ENCODE data around the gene C5orf58. TPM values are rescaled to one million over a fixed set of nuclear protein-coding genes. Genes with fewer than 3 reads are reported as not detected.

C5orf58 gene
- total RNA-seq, 1 donor from 2014 or later, result not detected

DNA sequence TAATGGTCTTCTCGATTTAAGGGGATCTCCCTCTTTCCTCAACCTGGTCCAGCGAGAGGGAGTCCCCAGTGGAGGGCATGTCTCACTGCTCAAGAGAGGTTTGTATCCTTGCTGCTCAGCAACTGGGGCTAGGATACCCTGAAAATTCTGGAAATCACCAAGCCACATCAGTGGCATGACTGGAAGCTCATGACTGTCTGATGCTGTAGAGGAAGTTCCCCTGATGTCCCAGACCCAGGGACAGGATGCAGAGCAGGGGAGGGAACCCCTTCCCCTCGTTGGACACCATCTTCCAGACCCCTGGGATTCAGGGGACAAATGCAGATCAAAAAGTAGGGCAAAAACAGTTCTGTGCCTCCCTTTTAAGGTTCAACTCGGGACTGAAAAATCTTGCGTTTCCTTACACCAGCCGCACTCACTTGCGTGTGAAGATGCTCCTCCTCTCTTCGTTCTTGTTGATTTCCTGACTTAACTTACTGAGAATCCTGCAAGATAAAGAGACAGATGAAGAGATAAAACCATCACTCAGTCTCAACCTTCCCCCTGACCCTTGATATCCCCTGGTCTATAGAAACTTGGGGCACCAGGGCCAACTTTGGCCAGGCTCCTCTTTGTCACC lies 42.7 kb downstream of the C5orf58 start:
- Mint-ChIP-seq H3K4me1 (ENCODE audit: low read depth, unreplicated experiment) (peaks cover 9% of the 10 kb centered on the region), H3K36me3 (ENCODE audit: low read depth, unreplicated experiment) (no peaks in the 10 kb centered on the region), H3K27me3 (ENCODE audit: low read depth, unreplicated experiment) (peaks cover 30% of the 10 kb centered on the region), H3K27ac (ENCODE audit: unreplicated experiment) (no peak overlapping the region), H3K9me3 (ENCODE audit: unreplicated experiment) (no peaks in the 10 kb centered on the region), H3K4me3 (ENCODE audit: unreplicated experiment) (no peak overlapping the region)
- TF ChIP-seq, protein P1, sequence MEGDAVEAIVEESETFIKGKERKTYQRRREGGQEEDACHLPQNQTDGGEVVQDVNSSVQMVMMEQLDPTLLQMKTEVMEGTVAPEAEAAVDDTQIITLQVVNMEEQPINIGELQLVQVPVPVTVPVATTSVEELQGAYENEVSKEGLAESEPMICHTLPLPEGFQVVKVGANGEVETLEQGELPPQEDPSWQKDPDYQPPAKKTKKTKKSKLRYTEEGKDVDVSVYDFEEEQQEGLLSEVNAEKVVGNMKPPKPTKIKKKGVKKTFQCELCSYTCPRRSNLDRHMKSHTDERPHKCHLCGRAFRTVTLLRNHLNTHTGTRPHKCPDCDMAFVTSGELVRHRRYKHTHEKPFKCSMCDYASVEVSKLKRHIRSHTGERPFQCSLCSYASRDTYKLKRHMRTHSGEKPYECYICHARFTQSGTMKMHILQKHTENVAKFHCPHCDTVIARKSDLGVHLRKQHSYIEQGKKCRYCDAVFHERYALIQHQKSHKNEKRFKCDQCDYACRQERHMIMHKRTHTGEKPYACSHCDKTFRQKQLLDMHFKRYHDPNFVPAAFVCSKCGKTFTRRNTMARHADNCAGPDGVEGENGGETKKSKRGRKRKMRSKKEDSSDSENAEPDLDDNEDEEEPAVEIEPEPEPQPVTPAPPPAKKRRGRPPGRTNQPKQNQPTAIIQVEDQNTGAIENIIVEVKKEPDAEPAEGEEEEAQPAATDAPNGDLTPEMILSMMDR (IDR thresholded peaks at IDR 0.05; ENCODE audit: insufficient read depth, low read depth, low read length), result no peak
- no peak for TF ChIP-seq EZH2 (IDR thresholded peaks at IDR 0.05; ENCODE audit: insufficient read depth, low read length)
- Histone ChIP-seq H2AFZ (ENCODE audit: low read depth, low read length) (no peak overlapping the region), H3K79me2 (ENCODE audit: insufficient read depth, low read length) (no peaks in the 10 kb centered on the region), H3K9me3 (ENCODE audit: insufficient read depth, low read depth, low read length) (no peaks in the 10 kb centered on the region), H4K20me1 (ENCODE audit: insufficient read depth, low read length) (no peaks in the 10 kb centered on the region), H3K27ac (ENCODE audit: low read depth, low read length) (no peak overlapping the region), H3K4me3 (ENCODE audit: insufficient read depth, low read depth, low read length) (no peak overlapping the region), H3K4me2 (ENCODE audit: low read length) (no peak overlapping the region), H3K36me3 (ENCODE audit: insufficient read depth, low read length) (no peaks in the 10 kb centered on the region), H3K27me3 (ENCODE audit: insufficient read depth, low read length) (no peaks in the 10 kb centered on the region), H3K4me1 (ENCODE audit: insufficient read depth, low read length) (no peaks in the 10 kb centered on the region), H3K9ac (ENCODE audit: low read length) (no peak overlapping the region)
- FAIRE-seq (no peak), DNase-seq (ENCODE audit: low read depth) (no peak)

DNA sequence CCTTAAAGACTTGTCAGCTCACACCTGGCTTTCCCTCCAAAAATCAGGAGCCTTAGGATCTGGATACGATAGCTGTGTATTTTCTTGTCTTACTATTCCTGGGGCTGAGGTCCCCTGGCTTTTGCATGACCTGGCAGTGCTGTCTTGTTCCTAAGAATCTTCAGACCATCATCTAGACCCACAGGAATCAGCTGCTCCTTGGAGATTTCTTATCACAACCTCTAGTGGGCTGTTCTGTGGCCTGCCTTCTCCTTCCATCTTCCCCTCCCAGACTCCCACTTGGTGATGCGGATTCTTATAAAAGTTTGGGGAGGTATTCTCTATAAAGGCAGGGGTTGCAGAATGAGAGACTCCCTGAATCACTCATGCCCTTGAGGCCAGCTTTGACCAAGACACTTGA lies 43.4 kb downstream of the C5orf58 start:
- no peaks in the 10 kb centered on the region for H3K36me3 Mint-ChIP-seq (ENCODE audit: low read depth, unreplicated experiment)
- no peak for FAIRE-seq
- TF ChIP-seq, protein P1 (IDR thresholded peaks at IDR 0.05; ENCODE audit: insufficient read depth, low read depth, low read length), result no peak
- H3K9ac ChIP-seq (ENCODE audit: low read length), result no peak overlapping the region
- H3K9me3 Mint-ChIP-seq (ENCODE audit: unreplicated experiment), result no peaks in the 10 kb centered on the region
- H3K27me3 Mint-ChIP-seq (ENCODE audit: low read depth, unreplicated experiment), result peaks cover 30% of the 10 kb centered on the region
- H3K36me3 ChIP-seq (ENCODE audit: insufficient read depth, low read length), result no peaks in the 10 kb centered on the region
- H3K27ac ChIP-seq (ENCODE audit: low read depth, low read length), result no peak overlapping the region
- H3K4me1 Mint-ChIP-seq (ENCODE audit: low read depth, unreplicated experiment), result peaks cover 9% of the 10 kb centered on the region
- no peaks in the 10 kb centered on the region for H3K9me3 ChIP-seq (ENCODE audit: insufficient read depth, low read depth, low read length)
- no peaks in the 10 kb centered on the region for H3K27me3 ChIP-seq (ENCODE audit: insufficient read depth, low read length)
- no peak overlapping the region for H3K4me3 ChIP-seq (ENCODE audit: insufficient read depth, low read depth, low read length)
- H3K27ac Mint-ChIP-seq (ENCODE audit: unreplicated experiment), result no peak overlapping the region
- H3K4me3 Mint-ChIP-seq (ENCODE audit: unreplicated experiment), result no peak overlapping the region
- no peaks in the 10 kb centered on the region for H3K4me1 ChIP-seq (ENCODE audit: insufficient read depth, low read length)
- no peak overlapping the region for H2AFZ ChIP-seq (ENCODE audit: low read depth, low read length)
- no peak overlapping the region for H3K4me2 ChIP-seq (ENCODE audit: low read length)
- no peaks in the 10 kb centered on the region for H4K20me1 ChIP-seq (ENCODE audit: insufficient read depth, low read length)
- no peak for DNase-seq (ENCODE audit: low read depth)
- H3K79me2 ChIP-seq (ENCODE audit: insufficient read depth, low read length), result no peaks in the 10 kb centered on the region

DNA sequence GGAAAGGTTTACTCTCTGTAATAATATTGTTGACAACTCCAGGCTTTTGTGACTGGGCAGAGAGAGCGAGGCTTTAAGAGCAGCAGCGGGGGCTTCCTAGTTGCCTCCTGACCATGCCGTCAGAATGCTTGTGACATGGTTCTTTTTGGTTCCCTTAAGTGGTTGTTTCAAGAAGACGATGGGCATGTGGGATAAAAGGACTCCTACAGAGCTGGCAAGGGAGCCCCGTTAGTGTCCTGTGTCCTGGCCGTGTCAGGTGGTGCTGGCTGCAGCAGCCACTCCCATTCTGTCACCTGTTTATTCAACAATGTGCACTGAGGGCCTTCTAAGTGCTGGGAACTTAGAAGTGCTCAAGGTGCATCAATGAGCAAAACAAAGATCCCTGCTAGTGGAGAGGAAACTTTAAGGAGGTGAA lies 45.1 kb downstream of the C5orf58 start:
- H3K4me3 ChIP-seq (ENCODE audit: insufficient read depth, low read depth, low read length), result no peak overlapping the region
- DNase-seq (ENCODE audit: low read depth) (no peak), FAIRE-seq (no peak)
- peaks cover 32% of the 10 kb centered on the region for H3K27me3 Mint-ChIP-seq (ENCODE audit: low read depth, unreplicated experiment)
- no peak overlapping the region for H3K27ac Mint-ChIP-seq (ENCODE audit: unreplicated experiment)
- H3K4me1 ChIP-seq (ENCODE audit: insufficient read depth, low read length), result no peaks in the 10 kb centered on the region
- no peak overlapping the region for H2AFZ ChIP-seq (ENCODE audit: low read depth, low read length)
- no peak overlapping the region for H3K27ac ChIP-seq (ENCODE audit: low read depth, low read length)
- H3K9ac ChIP-seq (ENCODE audit: low read length), result no peak overlapping the region
- no peak overlapping the region for H3K4me3 Mint-ChIP-seq (ENCODE audit: unreplicated experiment)
- TF ChIP-seq EZH2 (IDR thresholded peaks at IDR 0.05; ENCODE audit: insufficient read depth, low read length), result no peak
- TF ChIP-seq, protein P1 (IDR thresholded peaks at IDR 0.05; ENCODE audit: insufficient read depth, low read depth, low read length), result no peak
- H3K36me3 ChIP-seq (ENCODE audit: insufficient read depth, low read length), result no peaks in the 10 kb centered on the region
- no peaks in the 10 kb centered on the region for H4K20me1 ChIP-seq (ENCODE audit: insufficient read depth, low read length)
- H3K9me3 Mint-ChIP-seq (ENCODE audit: unreplicated experiment), result peaks cover 4% of the 10 kb centered on the region
- no peaks in the 10 kb centered on the region for H3K27me3 ChIP-seq (ENCODE audit: insufficient read depth, low read length)
- H3K36me3 Mint-ChIP-seq (ENCODE audit: low read depth, unreplicated experiment), result no peaks in the 10 kb centered on the region
- H3K4me2 ChIP-seq (ENCODE audit: low read length), result no peak overlapping the region
- no peaks in the 10 kb centered on the region for H3K9me3 ChIP-seq (ENCODE audit: insufficient read depth, low read depth, low read length)
- peaks cover 9% of the 10 kb centered on the region for H3K4me1 Mint-ChIP-seq (ENCODE audit: low read depth, unreplicated experiment)
- no peaks in the 10 kb centered on the region for H3K79me2 ChIP-seq (ENCODE audit: insufficient read depth, low read length)
